H9 (cell line): Measurements from ENCODE around the gene CHST1. TPM values are rescaled to one million over a fixed set of nuclear protein-coding genes. Genes with fewer than 3 reads are reported as not detected.

ENCODE experiments used
- DNase-seq: peaks from one replicate; pipeline ENCODE4 v3.0.0-alpha.2; 2017
- H2AFZ ChIP-seq: one replicate; pipeline ENCODE4 v1.6.1; 2013; ENCODE audit warnings: mild to moderate bottlenecking, low read length, control low read depth, moderate library complexity
- H2AK5ac ChIP-seq: 2 replicates; pipeline ENCODE4 v1.6.1; 2013; ENCODE audit warnings: low read length, control low read depth, mixed read lengths; ENCODE audit not compliant: insufficient read length
- H2BK120ac ChIP-seq: one replicate; pipeline ENCODE4 v1.6.1; 2013; ENCODE audit warnings: low read depth, mild to moderate bottlenecking, low read length, control low read depth, inconsistent platforms; ENCODE audit not compliant: poor library complexity, severe bottlenecking
- H2BK12ac ChIP-seq: 2 replicates; pipeline ENCODE4 v1.6.1; 2013; ENCODE audit warnings: low read length, control low read depth, mixed read lengths, low read depth; ENCODE audit not compliant: insufficient read length
- H2BK15ac ChIP-seq: 2 replicates; pipeline ENCODE4 v1.6.1; 2013; ENCODE audit warnings: low read depth, low read length, control low read depth
- H2BK20ac ChIP-seq: one replicate; pipeline ENCODE4 v1.6.1; 2013; ENCODE audit warnings: low read depth, mild to moderate bottlenecking, low read length, control low read depth, inconsistent platforms; ENCODE audit not compliant: poor library complexity, severe bottlenecking
- H2BK5ac ChIP-seq: 2 replicates; pipeline ENCODE4 v1.6.1; 2013; ENCODE audit warnings: low read length, control low read depth, mixed read lengths; ENCODE audit not compliant: insufficient read length
- H3K14ac ChIP-seq: 2 replicates; pipeline ENCODE4 v1.6.1; 2013; ENCODE audit warnings: low read length, control low read depth; ENCODE audit not compliant: insufficient read depth
- H3K18ac ChIP-seq: 2 replicates; pipeline ENCODE4 v1.6.1; 2013; ENCODE audit warnings: low read depth, mild to moderate bottlenecking, mixed read lengths, low read length, control low read depth; ENCODE audit not compliant: insufficient read length
- H3K23ac ChIP-seq: 2 replicates; pipeline ENCODE4 v1.6.1; 2013; ENCODE audit warnings: low read length, control low read depth, mixed read lengths, low read depth; ENCODE audit not compliant: insufficient read length
- H3K23me2 ChIP-seq: 2 replicates; pipeline ENCODE4 v1.6.1; 2013; ENCODE audit warnings: low read depth, mild to moderate bottlenecking, mixed read lengths, low read length, control low read depth; ENCODE audit not compliant: insufficient read length, poor library complexity, severe bottlenecking
- H3K27ac ChIP-seq: 2 replicates; pipeline ENCODE4 v1.5.1; 2013; ENCODE audit warnings: low read length, control low read depth, mixed read lengths, low read depth; ENCODE audit not compliant: insufficient read length
- H3K27me3 ChIP-seq: 2 replicates; pipeline ENCODE4 v1.6.1; 2013; ENCODE audit warnings: low read length, control low read depth, inconsistent platforms; ENCODE audit not compliant: insufficient read depth
- H3K4ac ChIP-seq: 2 replicates; pipeline ENCODE4 v1.6.1; 2013; ENCODE audit warnings: low read depth, mild to moderate bottlenecking, control low read depth, inconsistent platforms, low read length, moderate library complexity
- H3K4me1 ChIP-seq: 2 replicates; pipeline ENCODE4 v1.6.1; 2013; ENCODE audit warnings: low read length, control low read depth, inconsistent platforms; ENCODE audit not compliant: insufficient read depth
- H3K4me2 ChIP-seq: 2 replicates; pipeline ENCODE4 v1.6.1; 2013; ENCODE audit warnings: low read length, control low read depth, mixed read lengths; ENCODE audit not compliant: insufficient read length, insufficient read depth
- H3K56ac ChIP-seq: 2 replicates; pipeline ENCODE4 v1.6.1; 2013; ENCODE audit warnings: low read depth, mild to moderate bottlenecking, mixed read lengths, low read length, control low read depth; ENCODE audit not compliant: insufficient read length
- H3K79me1 ChIP-seq: 2 replicates; pipeline ENCODE4 v1.6.1; 2013; ENCODE audit warnings: low read depth, mild to moderate bottlenecking, moderate library complexity, low read length, control low read depth, inconsistent platforms; ENCODE audit not compliant: insufficient read depth, poor library complexity, severe bottlenecking
- H3K79me2 ChIP-seq: 2 replicates; pipeline ENCODE4 v1.6.1; 2013; ENCODE audit warnings: low read length, control low read depth, inconsistent platforms; ENCODE audit not compliant: insufficient read depth
- H3K9ac ChIP-seq: 2 replicates; pipeline ENCODE4 v1.6.1; 2013; ENCODE audit warnings: low read length, control low read depth, mixed read lengths; ENCODE audit not compliant: insufficient read length; ENCODE audit errors: extremely low read depth
- H3K9me3 ChIP-seq: one replicate; pipeline ENCODE4 v1.6.1; 2013; ENCODE audit warnings: low read depth, low read length, inconsistent platforms; ENCODE audit not compliant: control insufficient read depth
- H3T11ph ChIP-seq: one replicate; pipeline ENCODE4 v1.6.1; 2013; ENCODE audit warnings: mild to moderate bottlenecking, low read length, control low read depth, inconsistent platforms
- H4K20me1 ChIP-seq: one replicate; pipeline ENCODE4 v1.6.1; 2013; ENCODE audit not compliant: control insufficient read depth, insufficient read length, insufficient read depth
- H4K5ac ChIP-seq: 2 replicates; pipeline ENCODE4 v1.6.1; 2013; ENCODE audit warnings: low read depth, mild to moderate bottlenecking, mixed read lengths, low read length, control low read depth; ENCODE audit not compliant: insufficient read length
- H4K8ac ChIP-seq: replicated peaks from 2 replicates; pipeline ENCODE4 v1.6.1; 2013; ENCODE audit warnings: low read length, control low read depth, mixed read lengths, low read depth; ENCODE audit not compliant: insufficient read length
- H4K91ac ChIP-seq: 2 replicates; pipeline ENCODE4 v1.6.1; 2013; ENCODE audit warnings: low read depth, mild to moderate bottlenecking, moderate library complexity, mixed read lengths, low read length, control low read depth; ENCODE audit not compliant: insufficient read length
- H3K27ac Mint-ChIP-seq, 3 experiments: 2 replicates in 2 of 3; 3 replicates in 1 of 3; pipeline ENCODE4 v1.8.0; 2020 to 2021; ENCODE audit warnings: mixed read lengths in 3 of 3, mild to moderate bottlenecking in 1 of 3, moderate library complexity in 1 of 3
- H3K27me3 Mint-ChIP-seq: 2 replicates; pipeline ENCODE4 v1.8.0; 2021; ENCODE audit warnings: low read depth, mild to moderate bottlenecking, moderate library complexity, mixed read lengths
- H3K36me3 Mint-ChIP-seq, 3 experiments: 2 replicates in 2 of 3; 3 replicates in 1 of 3; pipeline ENCODE4 v1.8.0; 2020 to 2021; ENCODE audit warnings: low read depth in 3 of 3, mixed read lengths in 3 of 3; ENCODE audit not compliant: insufficient read depth in 1 of 3
- H3K4me1 Mint-ChIP-seq, 2 experiments: 2 replicates each; pipeline ENCODE4 v1.8.0; 2020; ENCODE audit warnings: mixed read lengths in 2 of 2
- H3K4me3 Mint-ChIP-seq, 2 experiments: 2 replicates in 1 of 2; 3 replicates in 1 of 2; pipeline ENCODE4 v1.8.0; 2020 to 2021; ENCODE audit warnings: mild to moderate bottlenecking in 2 of 2, mixed read lengths in 2 of 2, moderate library complexity in 1 of 2
- H3K9me3 Mint-ChIP-seq, 2 experiments: 2 replicates in 1 of 2; 3 replicates in 1 of 2; pipeline ENCODE4 v1.8.0; 2020; ENCODE audit warnings: mild to moderate bottlenecking in 2 of 2, mixed read lengths in 2 of 2, moderate library complexity in 1 of 2
- CTCF ChIP-seq: fragments of 200-600 bp; sonication (generic); conservative IDR thresholded peaks from 3 replicates; pipeline ENCODE4 v1.8.0; 2021; ENCODE audit warnings: antibody characterized with exemption, mild to moderate bottlenecking
- WGBS: extraction: QIAGEN DNeasy Blood & Tissue Kit; methylation state at CpG from one replicate; pipeline ENCODE4 v1.1.7; 2013; ENCODE audit warnings: missing lambda C conversion rate, low lambda C conversion rate, mixed read lengths; ENCODE audit not compliant: insufficient read length; ENCODE audit errors: extremely low coverage; 5-methylcytosine and 5-hydroxymethylcytosine counted together
- total RNA-seq: library from RNA; stranded (reverse); gene quantifications from 2 replicates; pipeline ENCODE4 v1.2.1, GENCODE V29; 2021

CHST1 gene
- total RNA-seq, 1 experiment from 2014 or later, result 0.57 TPM

- H3K9ac ChIP-seq, result no peak overlapping the region
- Mint-ChIP-seq H3K36me3 (no peaks in the 10 kb centered on the region; a peak in 1 of 7 replicates), H3K4me3 (no peak overlapping the region), H3K27ac (no peak overlapping the region; a peak in 1 of 7 replicates), H3K4me1 (peaks cover 11 to 14% of the 10 kb centered on the region in 2 experiments; a peak in 3 of 4 replicates), H3K9me3 (0 out of 5 replicates have a peak, but pooled peaks cover 0 to 2% of the 10 kb centered on the region in 2 experiments), H3K27me3 (peaks cover 13% of the 10 kb centered on the region)
- no peak overlapping the region for H2AFZ ChIP-seq
- no peak overlapping the region for H3K56ac ChIP-seq
- no peak overlapping the region for H2BK15ac ChIP-seq
- no peak overlapping the region for H2BK5ac ChIP-seq
- H4K8ac ChIP-seq, result no peak overlapping the region
- no peak overlapping the region for H2BK20ac ChIP-seq
- H3K4ac ChIP-seq, result no peak overlapping the region
- no peaks in the 10 kb centered on the region for H4K20me1 ChIP-seq
- no peak overlapping the region for H2AK5ac ChIP-seq
- H3K79me2 ChIP-seq, result no peaks in the 10 kb centered on the region
- no peak overlapping the region for H3K23ac ChIP-seq
- no peak overlapping the region for H3K4me2 ChIP-seq
- H3K27me3 ChIP-seq, result no peaks in the 10 kb centered on the region
- WGBS, result no CpG with 5 or more reads among the region's 10 CpGs
- no peaks in the 10 kb centered on the region for H3K23me2 ChIP-seq
- no peak for TF ChIP-seq CTCF
- H3K4me1 ChIP-seq, result peaks cover 4% of the 10 kb centered on the region; the same call in 1 of the 2 replicates
- no peak overlapping the region for H2BK120ac ChIP-seq
- no peaks in the 10 kb centered on the region for H3K79me1 ChIP-seq
- no peak overlapping the region for H4K91ac ChIP-seq
- no peaks in the 10 kb centered on the region for H3K9me3 ChIP-seq
- H3K14ac ChIP-seq, result no peak overlapping the region
- H3T11ph ChIP-seq, result no peak overlapping the region
- H2BK12ac ChIP-seq, result no peak overlapping the region
- no peak overlapping the region for H4K5ac ChIP-seq
- H3K27ac ChIP-seq, result no peak overlapping the region
- no peak overlapping the region for H3K18ac ChIP-seq
- DNase-seq, result no peak
Measured at GRCh38 chr11:45644981-45645889, 20.2 kb downstream of the CHST1 start.
